Panc1 (cell line): Measurements from ENCODE around the gene SLCO2A1.

Experiments used
- CTCF ChIP-seq: fragments of 450-650 bp; IDR thresholded peaks from 2 replicates; pipeline ENCODE4 v1.5.1; 2017; ENCODE audit warnings: mild to moderate bottlenecking
- POLR2AphosphoS5 ChIP-seq: IDR thresholded peaks from 2 replicates; pipeline ENCODE4 v1.6.1; 2012; ENCODE audit warnings: mild to moderate bottlenecking, low read depth, low read length, moderate library complexity
- REST ChIP-seq, 2 experiments: IDR thresholded peaks; 2 replicates each; pipeline ENCODE4 v1.6.1; 2011 to 2012; ENCODE audit warnings: low read depth in 2 of 2, control low read depth in 1 of 2, low read length in 1 of 2, mild to moderate bottlenecking in 1 of 2, moderate library complexity in 1 of 2; ENCODE audit not compliant: insufficient read depth in 1 of 2
- SIN3A ChIP-seq: IDR thresholded peaks from 2 replicates; pipeline ENCODE4 v1.6.1; 2012; ENCODE audit warnings: low read depth, mild to moderate bottlenecking, low read length, moderate library complexity, borderline replicate concordance; ENCODE audit not compliant: insufficient read depth
- TCF7L2 ChIP-seq: IDR thresholded peaks from 2 replicates; pipeline ENCODE4 v1.6.1; 2011; ENCODE audit warnings: mild to moderate bottlenecking, low read depth, low read length, inconsistent platforms

GRCh38 chr3:134001251-134001650, 28.5 kb downstream of the SLCO2A1 start:
- no peak for TF ChIP-seq CTCF
- TF ChIP-seq POLR2AphosphoS5 = no peak
- no peak for TF ChIP-seq REST (IDR thresholded peaks at IDR 0.05; ENCODE audit: insufficient read depth in 1 of 2, low read depth in 2 of 2, low read length in 1 of 2)
- no peak for TF ChIP-seq TCF7L2
- TF ChIP-seq SIN3A = no peak
